PC-9 (cell line): ENCODE results near the gene LBR.

Experiments
- CTCF ChIP-seq: fragments of 200-600 bp; sonication (generic); conservative IDR thresholded peaks from 2 replicates; pipeline ENCODE4 v1.6.1; 2017; ENCODE audit warnings: mixed run types, antibody characterized with exemption, mild to moderate bottlenecking, moderate library complexity
- EZH2 ChIP-seq: fragments of 200-600 bp; sonication (generic); IDR thresholded peaks from 2 replicates; pipeline ENCODE4 v1.8.0; 2017; ENCODE audit warnings: antibody characterized with exemption, low read depth

DNA sequence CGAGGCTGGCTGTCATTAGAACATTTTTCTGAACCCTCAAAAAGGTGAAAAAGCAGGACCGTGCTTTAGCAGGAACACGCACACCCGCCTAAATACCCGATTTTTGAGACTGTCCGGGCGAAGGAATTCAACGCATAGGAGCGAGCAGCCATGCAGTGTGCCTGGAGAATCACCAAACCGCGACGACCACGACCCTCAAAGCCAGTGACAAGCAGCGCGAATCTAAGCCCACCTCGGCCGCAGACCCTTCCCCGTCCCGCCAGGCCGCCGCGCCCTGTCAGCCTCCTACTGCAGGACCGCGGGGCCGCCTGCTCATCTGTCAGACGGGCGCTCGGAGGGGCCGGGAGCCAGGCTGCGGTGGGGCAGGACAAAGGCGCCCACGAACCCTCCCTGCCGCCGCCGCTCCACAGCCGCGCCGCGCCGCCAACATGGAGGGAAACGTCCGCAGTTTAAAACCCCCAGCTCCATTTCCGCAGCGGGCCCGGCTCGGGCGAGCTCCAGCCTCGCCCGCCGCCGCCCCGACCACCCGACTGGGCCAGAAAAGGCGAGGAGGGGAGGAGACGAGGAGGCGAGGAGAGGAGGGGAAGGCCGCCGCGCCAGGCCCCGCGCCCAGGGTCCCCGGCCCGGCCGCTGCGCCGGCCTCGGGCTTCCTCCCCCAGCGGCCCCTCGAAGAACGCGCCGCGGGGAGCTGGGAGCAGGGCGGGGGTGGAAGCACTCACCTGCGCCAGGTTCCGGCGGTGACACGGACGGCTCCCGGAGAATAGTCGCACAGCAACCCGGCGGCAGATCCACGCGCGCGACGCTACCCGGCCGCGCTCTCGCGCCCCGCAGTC lies at the start of gene LBR:
- TF ChIP-seq EZH2 (no peak), CTCF (no peak)
